HFFc6 (cell line): Measurements from ENCODE around the gene CCNL2. TPM values are rescaled to one million over a fixed set of nuclear protein-coding genes. Genes with fewer than 3 reads are reported as not detected.
"Not testable (repeated sequence)": the region's sequence is repeated elsewhere in the genome, so short reads cannot be mapped to it uniquely, and the experiment has no call there.

Experiments
- DNase-seq: peaks from one replicate; pipeline ENCODE4 v3.0.0-alpha.2; 2018
- H3K27ac Mint-ChIP-seq: 2 replicates; pipeline ENCODE4 v1.8.0; 2020; ENCODE audit warnings: mild to moderate bottlenecking, mixed read lengths
- H3K27me3 Mint-ChIP-seq: 2 replicates; pipeline ENCODE4 v1.8.0; 2021; ENCODE audit warnings: mild to moderate bottlenecking, moderate library complexity, mixed read lengths; ENCODE audit not compliant: insufficient read depth
- H3K36me3 Mint-ChIP-seq: 2 replicates; pipeline ENCODE4 v1.8.0; 2021; ENCODE audit warnings: low read depth, mixed read lengths
- H3K4me1 Mint-ChIP-seq: 2 replicates; pipeline ENCODE4 v1.8.0; 2020; ENCODE audit warnings: low read depth, mixed read lengths
- H3K4me3 Mint-ChIP-seq: 2 replicates; pipeline ENCODE4 v1.8.0; 2020; ENCODE audit warnings: mild to moderate bottlenecking, moderate library complexity, mixed read lengths
- H3K9me3 Mint-ChIP-seq: 2 replicates; pipeline ENCODE4 v1.8.0; 2020; ENCODE audit warnings: mild to moderate bottlenecking, mixed read lengths
- total RNA-seq, 6 experiments: library from RNA; stranded (reverse); fragmentation: NEBNext Ultra II Directional; extraction: Animal tissue kit (Norgen Biotek cat#: 25700); gene quantifications; 2 replicates in 1 of 6; 3 replicates in 5 of 6; pipeline ENCODE4 v1.2.3, GENCODE V29; 2021
- TF ChIP-seq, protein P1 (sequence below): fragments of 200-600 bp; sonication (generic); IDR thresholded peaks from 2 replicates; pipeline ENCODE4 v1.5.0; 2021; ENCODE audit warnings: antibody characterized with exemption, mild to moderate bottlenecking

CCNL2 gene
- total RNA-seq, 6 experiments from 2014 or later: 96.2 to 115 (median 104) TPM

DNA sequence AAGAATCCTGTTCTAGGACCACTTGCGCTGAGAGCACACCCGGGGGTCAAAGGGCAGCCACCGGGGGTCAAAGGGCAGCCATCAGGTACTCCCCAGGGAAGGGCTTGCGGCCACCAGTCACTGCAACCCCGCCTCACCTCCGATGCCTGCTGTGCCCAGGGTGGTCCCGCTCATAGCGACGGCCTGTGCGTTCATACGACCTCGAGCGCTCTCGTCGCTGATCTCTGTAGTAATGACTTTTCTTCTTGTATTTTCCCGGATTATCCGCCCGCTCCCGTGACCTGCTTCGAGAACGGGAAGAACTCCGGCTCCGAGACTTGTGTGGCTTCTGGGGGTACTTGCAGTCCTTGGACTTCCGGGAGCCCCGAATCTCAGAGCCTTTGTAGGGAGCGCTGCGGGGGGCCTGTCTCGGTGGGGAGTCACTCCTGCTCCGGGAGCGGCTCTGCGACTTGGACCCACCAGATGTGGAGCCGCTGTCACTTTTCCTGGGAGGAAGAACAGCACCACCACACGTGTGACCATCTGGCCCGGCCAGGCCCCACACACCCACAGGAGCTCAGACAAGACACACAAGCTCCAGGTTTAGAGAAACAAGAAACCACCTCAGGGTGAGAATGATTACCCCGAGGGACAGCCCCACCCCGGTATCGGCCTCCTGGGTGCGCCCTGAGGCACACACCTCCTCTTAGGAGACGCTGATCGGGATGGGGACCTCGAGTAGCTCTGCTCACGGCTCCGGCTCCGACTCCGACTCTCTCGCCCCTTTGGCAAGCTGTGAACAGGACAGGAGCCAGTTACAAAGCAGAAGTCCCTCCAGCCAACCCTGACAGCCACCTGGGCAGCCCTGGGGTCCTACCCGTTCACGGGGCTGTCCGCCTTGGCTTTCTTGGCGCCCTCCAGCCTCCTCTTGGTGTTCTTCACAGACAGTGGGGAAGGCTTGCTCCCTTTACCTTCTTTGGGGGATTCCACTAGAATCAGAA lies 11.7 kb downstream of the CCNL2 start:
- H3K9me3 Mint-ChIP-seq: no peaks in the 10 kb centered on the region
- H3K27me3 Mint-ChIP-seq: peaks cover 3% of the 10 kb centered on the region
- H3K4me3 Mint-ChIP-seq: no peak overlapping the region
- H3K4me1 Mint-ChIP-seq: no peaks in the 10 kb centered on the region
- peaks cover 52% of the 10 kb centered on the region for H3K36me3 Mint-ChIP-seq
- no peak for DNase-seq
- H3K27ac Mint-ChIP-seq: no peak overlapping the region
- TF ChIP-seq, protein P1, sequence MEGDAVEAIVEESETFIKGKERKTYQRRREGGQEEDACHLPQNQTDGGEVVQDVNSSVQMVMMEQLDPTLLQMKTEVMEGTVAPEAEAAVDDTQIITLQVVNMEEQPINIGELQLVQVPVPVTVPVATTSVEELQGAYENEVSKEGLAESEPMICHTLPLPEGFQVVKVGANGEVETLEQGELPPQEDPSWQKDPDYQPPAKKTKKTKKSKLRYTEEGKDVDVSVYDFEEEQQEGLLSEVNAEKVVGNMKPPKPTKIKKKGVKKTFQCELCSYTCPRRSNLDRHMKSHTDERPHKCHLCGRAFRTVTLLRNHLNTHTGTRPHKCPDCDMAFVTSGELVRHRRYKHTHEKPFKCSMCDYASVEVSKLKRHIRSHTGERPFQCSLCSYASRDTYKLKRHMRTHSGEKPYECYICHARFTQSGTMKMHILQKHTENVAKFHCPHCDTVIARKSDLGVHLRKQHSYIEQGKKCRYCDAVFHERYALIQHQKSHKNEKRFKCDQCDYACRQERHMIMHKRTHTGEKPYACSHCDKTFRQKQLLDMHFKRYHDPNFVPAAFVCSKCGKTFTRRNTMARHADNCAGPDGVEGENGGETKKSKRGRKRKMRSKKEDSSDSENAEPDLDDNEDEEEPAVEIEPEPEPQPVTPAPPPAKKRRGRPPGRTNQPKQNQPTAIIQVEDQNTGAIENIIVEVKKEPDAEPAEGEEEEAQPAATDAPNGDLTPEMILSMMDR: no peak

DNA sequence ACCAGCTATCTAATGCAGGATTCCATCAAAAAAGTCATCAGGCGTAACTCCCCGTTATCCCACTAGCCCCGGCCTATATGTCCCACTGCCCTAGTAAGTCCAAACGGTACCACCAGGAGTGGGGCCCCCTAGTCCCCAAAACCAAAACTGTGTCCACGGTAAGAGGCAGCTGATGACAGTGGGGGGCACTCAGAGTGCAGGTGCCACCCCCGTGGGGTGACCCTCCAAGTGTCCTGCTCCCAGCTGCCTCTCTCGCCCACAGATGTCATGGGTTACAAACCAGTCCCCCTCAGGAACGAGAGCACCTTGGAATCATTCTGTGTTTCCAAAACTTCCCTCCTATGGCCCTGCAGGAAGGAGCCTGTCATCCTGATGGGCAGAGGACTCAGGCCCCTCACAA lies 13.2 kb downstream of the CCNL2 start:
- Mint-ChIP-seq H3K27me3 (peaks cover 3% of the 10 kb centered on the region), H3K4me3 (no peak overlapping the region), H3K36me3 (peaks cover 41% of the 10 kb centered on the region), H3K27ac (no peak overlapping the region), H3K9me3 (no peaks in the 10 kb centered on the region), H3K4me1 (no peaks in the 10 kb centered on the region)
- TF ChIP-seq, protein P1: no peak
- no peak for DNase-seq

DNA sequence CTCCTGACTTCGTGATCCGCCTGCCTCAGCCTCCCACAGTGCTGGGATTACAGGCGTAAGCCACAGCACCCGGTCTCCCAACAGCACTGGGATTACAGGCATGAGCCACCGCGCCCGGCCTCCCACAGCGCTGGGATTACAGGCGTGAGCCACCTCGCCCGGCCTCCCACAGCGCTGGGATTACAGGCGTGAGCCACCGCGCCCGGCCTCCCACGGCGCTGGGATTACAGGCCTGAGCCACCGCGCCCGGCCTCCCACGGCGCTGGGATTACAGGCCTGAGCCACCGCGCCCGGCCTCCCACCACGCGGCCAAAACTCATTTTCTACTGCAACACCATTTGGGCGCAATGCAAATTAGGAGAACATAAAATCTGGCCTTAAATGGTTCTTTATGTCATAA lies 13.8 kb downstream of the CCNL2 start:
- H3K27ac Mint-ChIP-seq, H3K4me3 Mint-ChIP-seq, H3K9me3 Mint-ChIP-seq, H3K27me3 Mint-ChIP-seq, H3K4me1 Mint-ChIP-seq, DNase-seq: not testable (repeated sequence)
- peaks cover 35% of the 10 kb centered on the region for H3K36me3 Mint-ChIP-seq

DNA sequence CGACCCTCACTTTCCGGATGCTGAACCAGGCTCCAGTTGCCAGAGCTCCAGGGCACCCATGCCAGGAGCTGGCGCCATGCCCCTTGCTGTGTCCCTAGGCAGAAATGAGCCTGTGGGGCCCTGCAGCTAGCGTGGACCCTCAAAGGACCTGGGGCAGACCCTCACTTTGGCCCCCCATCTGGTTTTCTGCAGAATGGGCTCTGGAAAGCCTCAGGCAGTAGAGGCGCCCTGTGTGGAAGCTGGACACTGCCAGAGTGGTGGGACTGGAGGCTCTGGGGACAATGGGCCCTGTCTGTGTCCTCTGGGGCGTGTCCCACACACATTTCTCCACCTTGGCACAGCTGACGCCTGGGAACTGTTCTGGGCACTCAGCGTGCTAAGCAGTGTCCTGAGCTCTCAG lies 17.8 kb downstream of the CCNL2 start:
- Mint-ChIP-seq H3K27ac (no peak overlapping the region), H3K4me1 (no peaks in the 10 kb centered on the region; the same call in 1 of the 2 replicates)
- TF ChIP-seq, protein P1: no peak

DNA sequence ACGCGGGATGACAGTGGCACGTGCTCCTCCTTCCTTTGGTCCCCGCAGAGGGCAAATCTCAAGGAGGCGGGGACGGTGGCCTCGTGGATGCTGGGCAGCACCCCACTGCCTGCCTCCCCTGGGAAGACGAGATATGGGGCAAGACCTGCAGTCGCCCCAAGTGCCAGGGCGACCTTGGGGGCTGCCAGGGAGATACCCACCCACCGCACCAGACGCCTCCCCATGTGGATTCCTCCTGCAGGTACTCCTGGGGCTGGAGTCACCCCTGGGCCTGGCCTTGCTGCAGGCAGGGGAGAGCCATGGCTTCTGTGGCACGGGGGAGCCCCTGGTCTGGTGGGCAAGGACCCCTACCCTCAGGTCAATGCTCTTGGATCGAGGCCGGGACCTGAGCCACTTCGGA lies 18.3 kb downstream of the CCNL2 start:
- Mint-ChIP-seq H3K27me3 (peaks cover 3% of the 10 kb centered on the region), H3K27ac (no peak overlapping the region), H3K36me3 (no peaks in the 10 kb centered on the region), H3K4me3 (no peak overlapping the region), H3K9me3 (no peaks in the 10 kb centered on the region), H3K4me1 (no peaks in the 10 kb centered on the region; the same call in 1 of the 2 replicates)
- TF ChIP-seq, protein P1: no peak
- DNase-seq: no peak

More for the DNA sequence above, 17.8 kb downstream of the CCNL2 start:
- Mint-ChIP-seq H3K9me3 (no peaks in the 10 kb centered on the region), H3K36me3 (peaks cover 4% of the 10 kb centered on the region), H3K4me3 (no peak overlapping the region), H3K27me3 (peaks cover 3% of the 10 kb centered on the region)
- no peak for DNase-seq

DNA sequence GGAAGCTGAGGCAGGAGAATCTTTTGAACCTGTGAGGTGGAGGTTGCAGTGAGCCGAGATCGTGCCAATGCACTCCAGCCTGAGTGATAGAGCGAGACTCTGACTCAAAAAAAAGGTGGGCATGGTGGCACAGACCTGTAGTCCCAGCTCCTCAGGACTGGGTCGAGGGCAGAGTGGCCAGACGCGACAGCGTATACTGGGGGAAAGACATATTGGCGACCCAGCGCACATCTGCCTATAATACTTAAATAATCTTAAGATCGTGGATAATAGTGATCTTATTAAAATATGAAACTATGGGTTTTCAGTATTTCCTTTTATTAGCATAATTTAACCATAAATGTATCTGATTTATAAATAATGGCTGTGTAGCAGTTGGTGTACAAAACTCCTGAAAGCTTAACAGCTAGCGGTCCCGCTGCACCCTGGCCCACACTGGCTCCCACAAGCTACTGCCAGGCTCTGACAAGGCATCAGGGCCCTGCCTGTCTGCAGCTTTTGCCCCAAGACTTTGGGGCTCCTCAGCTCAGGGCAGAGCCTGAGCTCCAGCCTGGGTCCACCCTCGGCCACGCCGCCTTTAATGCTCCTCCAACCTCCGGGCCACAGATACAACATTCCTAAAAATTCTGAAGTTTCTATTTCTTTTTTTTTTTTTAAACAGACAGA lies 21.5 kb downstream of the CCNL2 start:
- Mint-ChIP-seq H3K36me3 (no peaks in the 10 kb centered on the region), H3K4me3 (no peak overlapping the region), H3K27me3 (no peaks in the 10 kb centered on the region), H3K9me3 (no peaks in the 10 kb centered on the region), H3K4me1 (peaks cover 6% of the 10 kb centered on the region; the same call in 1 of the 2 replicates), H3K27ac (no peak overlapping the region)
- no peak for DNase-seq
- TF ChIP-seq, protein P1: no peak
